GM13977 (cell line): ENCODE data around the gene NEK10.
A peak's percentile ranks its signal among the peaks of the same experiment; 100 is the strongest.

Experiments
- DNase-seq: peaks from one replicate; pipeline ENCODE4 v3.0.0; 2012; ENCODE audit warnings: low spot score
- in situ Hi-C: fragments of 300-500 bp; cut with MboI; formaldehyde crosslinking; loops from one replicate; pipeline ENCODE4 v1.12.0; 2022; ENCODE audit warnings: low sequenced_read_pairs, low pct_unique_long_range_greater_than_20kb, mixed read lengths, inconsistent platforms; ENCODE audit not compliant: unreplicated experiment
- TF ChIP-seq, protein P1 (sequence below): IDR thresholded peaks from 2 replicates; pipeline ENCODE4 v1.5.1; 2012; ENCODE audit warnings: mild to moderate bottlenecking, control low read depth; ENCODE audit not compliant: insufficient read depth; ENCODE audit errors: extremely low read depth, missing control alignments

The NEK10 gene

DNA sequence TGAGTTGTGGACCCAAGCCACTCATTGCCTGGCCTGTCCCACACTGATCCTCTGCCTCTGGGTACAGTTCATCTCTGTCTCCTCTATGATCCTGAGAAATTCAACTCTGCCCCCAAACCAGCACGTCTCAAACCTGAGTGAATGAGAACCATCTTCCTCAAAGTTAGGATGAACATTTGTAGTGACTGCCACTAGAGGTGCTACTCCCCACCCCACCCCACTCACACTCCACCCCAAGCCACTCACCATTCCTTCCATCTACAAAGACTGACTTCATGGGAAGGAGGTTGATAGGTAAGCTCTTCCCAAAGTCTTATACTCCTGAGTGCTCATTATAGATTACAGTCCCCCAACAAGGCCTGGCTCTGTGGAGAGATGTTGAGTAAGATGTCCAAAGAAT lies 43.8 kb downstream of the NEK10 start:
- TF ChIP-seq, protein P1, sequence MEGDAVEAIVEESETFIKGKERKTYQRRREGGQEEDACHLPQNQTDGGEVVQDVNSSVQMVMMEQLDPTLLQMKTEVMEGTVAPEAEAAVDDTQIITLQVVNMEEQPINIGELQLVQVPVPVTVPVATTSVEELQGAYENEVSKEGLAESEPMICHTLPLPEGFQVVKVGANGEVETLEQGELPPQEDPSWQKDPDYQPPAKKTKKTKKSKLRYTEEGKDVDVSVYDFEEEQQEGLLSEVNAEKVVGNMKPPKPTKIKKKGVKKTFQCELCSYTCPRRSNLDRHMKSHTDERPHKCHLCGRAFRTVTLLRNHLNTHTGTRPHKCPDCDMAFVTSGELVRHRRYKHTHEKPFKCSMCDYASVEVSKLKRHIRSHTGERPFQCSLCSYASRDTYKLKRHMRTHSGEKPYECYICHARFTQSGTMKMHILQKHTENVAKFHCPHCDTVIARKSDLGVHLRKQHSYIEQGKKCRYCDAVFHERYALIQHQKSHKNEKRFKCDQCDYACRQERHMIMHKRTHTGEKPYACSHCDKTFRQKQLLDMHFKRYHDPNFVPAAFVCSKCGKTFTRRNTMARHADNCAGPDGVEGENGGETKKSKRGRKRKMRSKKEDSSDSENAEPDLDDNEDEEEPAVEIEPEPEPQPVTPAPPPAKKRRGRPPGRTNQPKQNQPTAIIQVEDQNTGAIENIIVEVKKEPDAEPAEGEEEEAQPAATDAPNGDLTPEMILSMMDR, result peak; percentile 4
- DNase-seq, result no peak
- in situ Hi-C loops, result no loop called here

- DNase-seq, result no peak
These were observed 44.5 kb downstream of the NEK10 start for GRCh38 chr3:27324686-27325085.

DNA sequence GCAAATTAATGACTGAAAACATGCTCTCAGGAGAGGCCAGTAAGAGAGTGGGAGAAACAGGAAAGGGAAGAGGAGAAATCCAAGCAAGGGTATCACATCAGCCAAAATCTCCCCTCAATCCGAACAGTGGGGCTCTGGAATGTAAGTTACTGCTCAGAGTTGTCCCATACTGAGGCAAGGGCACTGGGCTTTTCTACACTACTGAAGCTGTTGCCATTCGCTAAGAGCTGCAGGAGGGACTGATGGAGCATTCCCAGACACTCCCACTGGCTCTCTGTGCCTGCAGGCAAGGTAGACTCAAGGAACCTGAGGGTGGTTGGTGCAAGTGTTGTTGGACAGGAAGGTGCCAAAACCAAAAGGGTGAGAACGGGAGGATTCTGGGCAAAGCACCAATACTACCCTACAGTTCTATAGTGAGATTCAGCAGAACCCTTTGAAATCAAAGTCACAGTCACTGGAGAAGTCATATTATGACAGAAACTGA lies 46.1 kb downstream of the NEK10 start:
- TF ChIP-seq, protein P1, result no peak
- in situ Hi-C loops, result no loop called here
- no peak for DNase-seq

More at GRCh38 chr3:27324686-27325085, 44.5 kb downstream of the NEK10 start:
- in situ Hi-C loops, result no loop called here
- TF ChIP-seq, protein P1, result no peak

- in situ Hi-C loops, result no loop called here
- DNase-seq, result peak; percentile 6
- TF ChIP-seq, protein P1, result no peak
These were observed 46.5 kb downstream of the NEK10 start for GRCh38 chr3:27322634-27323033.

DNA sequence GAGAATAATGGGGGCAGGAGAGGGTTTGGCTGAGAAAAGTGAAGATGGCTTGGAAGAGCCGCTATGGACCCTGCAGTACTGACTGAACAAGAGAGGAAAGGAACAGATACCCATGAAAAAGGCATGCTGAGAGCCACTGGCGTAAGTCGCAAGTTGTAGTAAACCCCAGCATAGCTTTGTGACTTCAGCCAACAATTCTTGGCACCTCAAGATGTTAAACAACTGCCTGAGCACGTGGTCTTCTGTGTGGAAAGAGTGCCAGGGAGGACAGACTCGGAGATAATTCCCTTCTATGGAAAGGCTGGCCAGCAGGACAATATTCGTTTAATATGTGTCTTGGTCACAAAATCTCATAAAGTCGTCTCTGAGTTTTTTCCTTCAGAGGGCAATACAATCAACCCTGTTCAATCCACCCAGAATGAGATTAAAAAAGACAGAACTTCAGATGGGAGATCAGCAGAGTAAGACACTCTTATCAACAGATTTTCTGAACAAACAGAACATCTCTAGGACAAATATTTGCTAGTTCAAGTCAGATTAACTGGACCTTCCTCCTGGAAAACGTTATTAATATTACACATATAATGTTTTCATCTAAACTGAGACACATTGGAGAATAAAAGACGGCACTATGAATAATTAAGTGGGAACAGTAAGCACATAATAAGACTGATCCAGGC lies 49.2 kb downstream of the NEK10 start:
- no peak for DNase-seq
- in situ Hi-C loops, result loop anchor here (10.0 kb wide), 1 partner anchor 355 kb away; no protein-coding TSS in a partner anchor
- TF ChIP-seq, protein P1, result no peak

GRCh38 chr3:27319304-27319703 lies 49.9 kb downstream of the NEK10 start:
- in situ Hi-C loops, result loop anchor here (10.0 kb wide), 1 partner anchor 355 kb away; no protein-coding TSS in a partner anchor
- no peak for DNase-seq
- TF ChIP-seq, protein P1, result no peak

- no peak for DNase-seq
- TF ChIP-seq, protein P1, result no peak
- in situ Hi-C loops, result loop anchor here (10.0 kb wide), 1 partner anchor 358 kb away; no protein-coding TSS in a partner anchor
These were observed 52.1 kb downstream of the NEK10 start for GRCh38 chr3:27317096-27317495.
